ENCODE data around the gene RIOK1. TPM values are rescaled to one million over a fixed set of nuclear protein-coding genes. Genes with fewer than 3 reads are reported as not detected.

The RIOK1 gene
- total and polyA plus RNA-seq, 2 of the 13 experiments (the other 11 are each of a cell fraction or from before 2014, with no cell fraction given): 9.4 to 37.8 TPM

- TF ChIP-seq, protein P1, sequence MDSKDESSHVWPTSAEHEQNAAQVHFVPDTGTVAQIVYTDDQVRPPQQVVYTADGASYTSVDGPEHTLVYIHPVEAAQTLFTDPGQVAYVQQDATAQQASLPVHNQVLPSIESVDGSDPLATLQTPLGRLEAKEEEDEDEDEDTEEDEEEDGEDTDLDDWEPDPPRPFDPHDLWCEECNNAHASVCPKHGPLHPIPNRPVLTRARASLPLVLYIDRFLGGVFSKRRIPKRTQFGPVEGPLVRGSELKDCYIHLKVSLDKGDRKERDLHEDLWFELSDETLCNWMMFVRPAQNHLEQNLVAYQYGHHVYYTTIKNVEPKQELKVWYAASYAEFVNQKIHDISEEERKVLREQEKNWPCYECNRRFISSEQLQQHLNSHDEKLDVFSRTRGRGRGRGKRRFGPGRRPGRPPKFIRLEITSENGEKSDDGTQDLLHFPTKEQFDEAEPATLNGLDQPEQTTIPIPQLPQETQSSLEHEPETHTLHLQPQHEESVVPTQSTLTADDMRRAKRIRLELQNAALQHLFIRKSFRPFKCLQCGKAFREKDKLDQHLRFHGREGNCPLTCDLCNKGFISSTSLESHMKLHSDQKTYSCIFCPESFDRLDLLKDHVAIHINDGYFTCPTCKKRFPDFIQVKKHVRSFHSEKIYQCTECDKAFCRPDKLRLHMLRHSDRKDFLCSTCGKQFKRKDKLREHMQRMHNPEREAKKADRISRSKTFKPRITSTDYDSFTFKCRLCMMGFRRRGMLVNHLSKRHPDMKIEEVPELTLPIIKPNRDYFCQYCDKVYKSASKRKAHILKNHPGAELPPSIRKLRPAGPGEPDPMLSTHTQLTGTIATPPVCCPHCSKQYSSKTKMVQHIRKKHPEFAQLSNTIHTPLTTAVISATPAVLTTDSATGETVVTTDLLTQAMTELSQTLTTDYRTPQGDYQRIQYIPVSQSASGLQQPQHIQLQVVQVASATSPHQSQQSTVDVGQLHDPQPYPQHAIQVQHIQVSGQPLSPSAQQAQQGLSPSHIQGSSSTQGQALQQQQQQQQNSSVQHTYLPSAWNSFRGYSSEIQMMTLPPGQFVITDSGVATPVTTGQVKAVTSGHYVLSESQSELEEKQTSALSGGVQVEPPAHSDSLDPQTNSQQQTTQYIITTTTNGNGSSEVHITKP (CRISPR knock-in tag; IDR thresholded peaks at IDR 0.05; ENCODE audit: low read depth): 0 out of 2 replicates have a peak, but pooled peaks have one; percentile 50
- TF ChIP-seq NR2F2 (IDR thresholded peaks at IDR 0.05; ENCODE audit: borderline replicate concordance, low read depth) (peak; percentile 45; the same call in 1 of the 2 replicates), REL (CRISPR knock-in tag; conservative IDR thresholded peaks at IDR 0.05) (no peak), KMT2A (CRISPR knock-in tag; IDR thresholded peaks at IDR 0.05) (peak; percentile 18; the same call in 1 of the 2 replicates), TARDBP (CRISPR knock-in tag; IDR thresholded peaks at IDR 0.05) (0 out of 2 replicates have a peak, but pooled peaks have one; percentile 38), KDM6A (CRISPR knock-in tag; IDR thresholded peaks at IDR 0.05; ENCODE audit: low read depth) (peak; percentile 61), ZNF672 (CRISPR knock-in tag; IDR thresholded peaks at IDR 0.05) (no peak), ATRX (CRISPR knock-in tag; IDR thresholded peaks at IDR 0.05; ENCODE audit: borderline replicate concordance) (no peak), ZNF331 (CRISPR knock-in tag; IDR thresholded peaks at IDR 0.05) (0 out of 2 replicates have a peak, but pooled peaks have one; percentile 32), ARID5B (CRISPR knock-in tag; IDR thresholded peaks at IDR 0.05) (peak; percentile 91), PLRG1 (conservative IDR thresholded peaks at IDR 0.05) (no peak), MLLT10 (CRISPR knock-in tag; IDR thresholded peaks at IDR 0.05) (no peak), GFI1 (CRISPR knock-in tag; IDR thresholded peaks at IDR 0.05; ENCODE audit: borderline replicate concordance) (peak; percentile 61; the same call in 1 of the 2 replicates)
- TF ChIP-seq, protein P2, sequence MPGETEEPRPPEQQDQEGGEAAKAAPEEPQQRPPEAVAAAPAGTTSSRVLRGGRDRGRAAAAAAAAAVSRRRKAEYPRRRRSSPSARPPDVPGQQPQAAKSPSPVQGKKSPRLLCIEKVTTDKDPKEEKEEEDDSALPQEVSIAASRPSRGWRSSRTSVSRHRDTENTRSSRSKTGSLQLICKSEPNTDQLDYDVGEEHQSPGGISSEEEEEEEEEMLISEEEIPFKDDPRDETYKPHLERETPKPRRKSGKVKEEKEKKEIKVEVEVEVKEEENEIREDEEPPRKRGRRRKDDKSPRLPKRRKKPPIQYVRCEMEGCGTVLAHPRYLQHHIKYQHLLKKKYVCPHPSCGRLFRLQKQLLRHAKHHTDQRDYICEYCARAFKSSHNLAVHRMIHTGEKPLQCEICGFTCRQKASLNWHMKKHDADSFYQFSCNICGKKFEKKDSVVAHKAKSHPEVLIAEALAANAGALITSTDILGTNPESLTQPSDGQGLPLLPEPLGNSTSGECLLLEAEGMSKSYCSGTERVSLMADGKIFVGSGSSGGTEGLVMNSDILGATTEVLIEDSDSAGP (CRISPR knock-in tag; IDR thresholded peaks at IDR 0.05; ENCODE audit: borderline replicate concordance): 0 out of 2 replicates have a peak, but pooled peaks have one; percentile 41
- TF ChIP-seq, protein P3, sequence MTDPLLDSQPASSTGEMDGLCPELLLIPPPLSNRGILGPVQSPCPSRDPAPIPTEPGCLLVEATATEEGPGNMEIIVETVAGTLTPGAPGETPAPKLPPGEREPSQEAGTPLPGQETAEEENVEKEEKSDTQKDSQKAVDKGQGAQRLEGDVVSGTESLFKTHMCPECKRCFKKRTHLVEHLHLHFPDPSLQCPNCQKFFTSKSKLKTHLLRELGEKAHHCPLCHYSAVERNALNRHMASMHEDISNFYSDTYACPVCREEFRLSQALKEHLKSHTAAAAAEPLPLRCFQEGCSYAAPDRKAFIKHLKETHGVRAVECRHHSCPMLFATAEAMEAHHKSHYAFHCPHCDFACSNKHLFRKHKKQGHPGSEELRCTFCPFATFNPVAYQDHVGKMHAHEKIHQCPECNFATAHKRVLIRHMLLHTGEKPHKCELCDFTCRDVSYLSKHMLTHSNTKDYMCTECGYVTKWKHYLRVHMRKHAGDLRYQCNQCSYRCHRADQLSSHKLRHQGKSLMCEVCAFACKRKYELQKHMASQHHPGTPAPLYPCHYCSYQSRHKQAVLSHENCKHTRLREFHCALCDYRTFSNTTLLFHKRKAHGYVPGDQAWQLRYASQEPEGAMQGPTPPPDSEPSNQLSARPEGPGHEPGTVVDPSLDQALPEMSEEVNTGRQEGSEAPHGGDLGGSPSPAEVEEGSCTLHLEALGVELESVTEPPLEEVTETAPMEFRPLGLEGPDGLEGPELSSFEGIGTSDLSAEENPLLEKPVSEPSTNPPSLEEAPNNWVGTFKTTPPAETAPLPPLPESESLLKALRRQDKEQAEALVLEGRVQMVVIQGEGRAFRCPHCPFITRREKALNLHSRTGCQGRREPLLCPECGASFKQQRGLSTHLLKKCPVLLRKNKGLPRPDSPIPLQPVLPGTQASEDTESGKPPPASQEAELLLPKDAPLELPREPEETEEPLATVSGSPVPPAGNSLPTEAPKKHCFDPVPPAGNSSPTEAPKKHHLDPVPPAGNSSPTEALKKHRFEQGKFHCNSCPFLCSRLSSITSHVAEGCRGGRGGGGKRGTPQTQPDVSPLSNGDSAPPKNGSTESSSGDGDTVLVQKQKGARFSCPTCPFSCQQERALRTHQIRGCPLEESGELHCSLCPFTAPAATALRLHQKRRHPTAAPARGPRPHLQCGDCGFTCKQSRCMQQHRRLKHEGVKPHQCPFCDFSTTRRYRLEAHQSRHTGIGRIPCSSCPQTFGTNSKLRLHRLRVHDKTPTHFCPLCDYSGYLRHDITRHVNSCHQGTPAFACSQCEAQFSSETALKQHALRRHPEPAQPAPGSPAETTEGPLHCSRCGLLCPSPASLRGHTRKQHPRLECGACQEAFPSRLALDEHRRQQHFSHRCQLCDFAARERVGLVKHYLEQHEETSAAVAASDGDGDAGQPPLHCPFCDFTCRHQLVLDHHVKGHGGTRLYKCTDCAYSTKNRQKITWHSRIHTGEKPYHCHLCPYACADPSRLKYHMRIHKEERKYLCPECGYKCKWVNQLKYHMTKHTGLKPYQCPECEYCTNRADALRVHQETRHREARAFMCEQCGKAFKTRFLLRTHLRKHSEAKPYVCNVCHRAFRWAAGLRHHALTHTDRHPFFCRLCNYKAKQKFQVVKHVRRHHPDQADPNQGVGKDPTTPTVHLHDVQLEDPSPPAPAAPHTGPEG (CRISPR knock-in tag; IDR thresholded peaks at IDR 0.05): no peak
Observed at GRCh38 chr6:7463785-7464184, 74.2 kb downstream of the RIOK1 start (continued).

All from HepG2 (cell line).